ENCODE results near the gene HAS3.

GRCh38 chr16:69084289-69084688 lies 21.2 kb upstream of the HAS3 start:
- TF ChIP-seq CTCF (IDR thresholded peaks at IDR 0.05 in 4 of 5, conservative IDR thresholded peaks at IDR 0.05 in 1 of 5): no peak
- TF ChIP-seq POLR2A (IDR thresholded peaks at IDR 0.05): no peak

Data from gastrocnemius medialis (tissue), 4 donors.